Neural cell (in vitro differentiated cells): ENCODE results near the gene SPOCD1. TPM values are rescaled to one million over a fixed set of nuclear protein-coding genes. Genes with fewer than 3 reads are reported as not detected.

Source experiments
- H2AFZ ChIP-seq: fragments of 200-600, 300-800 bp; sonication (generic), shearing (Covaris generic); 2 replicates; pipeline ENCODE4 v1.6.0; 2014; ENCODE audit warnings: low read depth, mild to moderate bottlenecking, antibody characterized with exemption, low read length, moderate library complexity
- H3F3A ChIP-seq: fragments of 200-600 bp; shearing (Covaris generic); 2 replicates; pipeline ENCODE4 v1.6.1; 2016; ENCODE audit warnings: mild to moderate bottlenecking, moderate library complexity, mixed read lengths, antibody characterized with exemption, low read length; ENCODE audit not compliant: insufficient read depth, poor library complexity, severe bottlenecking
- H3K27ac ChIP-seq: fragments of 200-600, 300-800 bp; sonication (generic), shearing (Covaris generic); 2 replicates; pipeline ENCODE4 v1.5.1; 2014; ENCODE audit warnings: mild to moderate bottlenecking, low read length, moderate library complexity
- H3K27me3 ChIP-seq: fragments of 300-800, 200-600 bp; sonication (generic), shearing (Covaris generic); 2 replicates; pipeline ENCODE4 v1.6.0; 2014; ENCODE audit warnings: mild to moderate bottlenecking, low read depth, low read length, moderate library complexity; ENCODE audit not compliant: insufficient read depth
- H3K36me3 ChIP-seq: fragments of 300-800, 200-600 bp; sonication (generic), shearing (Covaris generic); 2 replicates; pipeline ENCODE4 v1.5.1; 2014; ENCODE audit warnings: mild to moderate bottlenecking, antibody characterized with exemption, low read length, moderate library complexity; ENCODE audit not compliant: insufficient read depth
- H3K4me2 ChIP-seq: fragments of 300-800, 200-600 bp; sonication (generic), shearing (Covaris generic); 2 replicates; pipeline ENCODE4 v1.6.0; 2014; ENCODE audit warnings: mild to moderate bottlenecking, low read length
- H3K4me3 ChIP-seq: fragments of 300-800, 200-600 bp; sonication (generic), shearing (Covaris generic); 2 replicates; pipeline ENCODE4 v1.5.1; 2014; ENCODE audit warnings: mild to moderate bottlenecking, low read length, moderate library complexity
- H3K79me2 ChIP-seq: fragments of 200-600 bp; shearing (Covaris generic); replicated peaks from 2 replicates; pipeline ENCODE4 v1.6.0; 2014; ENCODE audit warnings: mild to moderate bottlenecking, low read length, moderate library complexity; ENCODE audit not compliant: insufficient read depth
- H3K9ac ChIP-seq: fragments of 300-800, 200-600 bp; sonication (generic), shearing (Covaris generic); 2 replicates; pipeline ENCODE4 v1.6.1; 2016; ENCODE audit warnings: mild to moderate bottlenecking, low read length, mixed read lengths
- H3K9me2 ChIP-seq: fragments of 200-600 bp; shearing (Covaris generic); 2 replicates; pipeline ENCODE4 v1.6.1; 2016; ENCODE audit warnings: mild to moderate bottlenecking, low read length, mixed read lengths; ENCODE audit not compliant: insufficient read depth
- H3K9me3 ChIP-seq: fragments of 200-600, 300-800 bp; sonication (generic), shearing (Covaris generic); 2 replicates; pipeline ENCODE4 v1.6.1; 2016; ENCODE audit warnings: mild to moderate bottlenecking, mixed run types, low read length, moderate library complexity, mixed read lengths
- H4K20me1 ChIP-seq: fragments of 200-600 bp; shearing (Covaris generic); 2 replicates; pipeline ENCODE4 v1.6.1; 2016; ENCODE audit warnings: mild to moderate bottlenecking, mixed run types; ENCODE audit not compliant: insufficient read depth
- CTCF ChIP-seq: fragments of 450-650 bp; IDR thresholded peaks from 2 replicates; pipeline ENCODE4 v1.5.1; 2014; ENCODE audit warnings: antibody characterized with exemption, mild to moderate bottlenecking, moderate library complexity; ENCODE audit not compliant: poor library complexity, severe bottlenecking
- EP300 ChIP-seq: fragments of 450-650 bp; conservative IDR thresholded peaks from 2 replicates; pipeline ENCODE4 v1.6.1; 2014; ENCODE audit warnings: antibody characterized with exemption, mild to moderate bottlenecking, moderate library complexity; ENCODE audit not compliant: poor library complexity, severe bottlenecking
- EZH2 ChIP-seq: fragments of 200-600, 300-800 bp; shearing (Covaris generic), sonication (generic); IDR thresholded peaks from 2 replicates; pipeline ENCODE4 v1.6.1; 2014; ENCODE audit warnings: antibody characterized with exemption, low read length, borderline replicate concordance, mild to moderate bottlenecking; ENCODE audit not compliant: insufficient read depth, poor library complexity, severe bottlenecking
- MXI1 ChIP-seq: fragments of 450-650 bp; conservative IDR thresholded peaks from 2 replicates; pipeline ENCODE4 v1.6.1; 2014; ENCODE audit warnings: antibody characterized with exemption, mild to moderate bottlenecking; ENCODE audit not compliant: poor library complexity, severe bottlenecking
- POLR2AphosphoS5 ChIP-seq: IDR thresholded peaks from 2 replicates; pipeline ENCODE4 v1.6.1; 2012
- RAD21 ChIP-seq: fragments of 450-650 bp; conservative IDR thresholded peaks from 2 replicates; pipeline ENCODE4 v1.6.1; 2014; ENCODE audit warnings: antibody characterized with exemption, mild to moderate bottlenecking, moderate library complexity
- REST ChIP-seq: IDR thresholded peaks from 2 replicates; pipeline ENCODE4 v1.6.1; 2012; ENCODE audit warnings: borderline replicate concordance
- SMC3 ChIP-seq: fragments of 450-650 bp; conservative IDR thresholded peaks from 2 replicates; pipeline ENCODE4 v1.6.1; 2014; ENCODE audit warnings: antibody characterized with exemption, mild to moderate bottlenecking, moderate library complexity; ENCODE audit not compliant: poor library complexity
- TAF1 ChIP-seq: IDR thresholded peaks from 2 replicates; pipeline ENCODE4 v1.6.1; 2012; ENCODE audit warnings: low read depth
- polyA plus RNA-seq: library from polyadenylated mRNA; depleted of rRNA; stranded (reverse); fragments of >200 nt; gene quantifications from 2 replicates; pipeline ENCODE4 v1.2.3, GENCODE V29; 2014

The SPOCD1 gene
- polyA plus RNA-seq, 1 donor from 2014 or later = not detected

- no peak overlapping the region for H3K4me2 ChIP-seq
- H3K27me3 ChIP-seq = no peaks in the 10 kb centered on the region
- no peak overlapping the region for H2AFZ ChIP-seq
- H3F3A ChIP-seq = no peaks in the 10 kb centered on the region
- no peaks in the 10 kb centered on the region for H3K79me2 ChIP-seq
- no peaks in the 10 kb centered on the region for H4K20me1 ChIP-seq
- H3K4me3 ChIP-seq = no peak overlapping the region
- peak overlapping the region; percentile 5 for H3K27ac ChIP-seq
- H3K9ac ChIP-seq = no peak overlapping the region
- H3K9me2 ChIP-seq = no peaks in the 10 kb centered on the region
- no peaks in the 10 kb centered on the region for H3K9me3 ChIP-seq
- H3K36me3 ChIP-seq = no peaks in the 10 kb centered on the region
- TF ChIP-seq REST (no peak), SMC3 (no peak), POLR2AphosphoS5 (no peak), MXI1 (no peak), TAF1 (no peak), EZH2 (no peak), RAD21 (no peak), CTCF (no peak), EP300 (no peak)
Observed at GRCh38 chr1:31783846-31784245, 32.0 kb downstream of the SPOCD1 start.

GRCh38 chr1:31782421-31783410 lies 33.1 kb downstream of the SPOCD1 start:
- Histone ChIP-seq H3F3A (no peaks in the 10 kb centered on the region), H3K4me3 (peak overlapping the region; percentile 45), H2AFZ (peak overlapping the region; percentile 13), H3K4me2 (peak overlapping the region; percentile 55), H3K9ac (peak overlapping the region; percentile 53), H3K79me2 (no peaks in the 10 kb centered on the region), H4K20me1 (no peaks in the 10 kb centered on the region), H3K9me3 (no peaks in the 10 kb centered on the region), H3K27me3 (no peaks in the 10 kb centered on the region), H3K27ac (peak overlapping the region; percentile 72), H3K9me2 (no peaks in the 10 kb centered on the region), H3K36me3 (no peaks in the 10 kb centered on the region)
- no peak for TF ChIP-seq RAD21
- TF ChIP-seq TAF1 = no peak
- TF ChIP-seq REST = peak; percentile 43
- no peak for TF ChIP-seq SMC3
- TF ChIP-seq CTCF = no peak
